Activated naive CD4-positive, alpha-beta T cell treated with anti-CD3 and anti-CD28 coated beads, Interleukin-2, amount 10 ng/mL, durations not matched to agents 7 days and 5 days (primary cell): Measurements from ENCODE around the gene BMPR2.

Experiments used
- CTCF ChIA-PET: fragments of 350-600 bp; sonication (Branson Sonifier 250); formaldehyde crosslinking; loops from one replicate; lab custom pipeline; 2021; ENCODE audit warnings: antibody characterized with exemption; lab: Charles Lee
- DNase-seq: peaks from one replicate; pipeline ENCODE4 v3.0.0-alpha.2; 2020
- H3K27ac Mint-ChIP-seq: one replicate; pipeline ENCODE4 v1.8.0; 2021; ENCODE audit warnings: mild to moderate bottlenecking, moderate library complexity, mixed read lengths
- H3K27me3 Mint-ChIP-seq: one replicate; pipeline ENCODE4 v1.8.0; 2021; ENCODE audit warnings: mild to moderate bottlenecking, mixed read lengths
- H3K36me3 Mint-ChIP-seq: one replicate; pipeline ENCODE4 v1.8.0; 2021; ENCODE audit warnings: mixed read lengths
- H3K4me1 Mint-ChIP-seq: one replicate; pipeline ENCODE4 v1.8.0; 2021; ENCODE audit warnings: mixed read lengths
- H3K4me3 Mint-ChIP-seq: one replicate; pipeline ENCODE4 v1.8.0; 2021; ENCODE audit warnings: mild to moderate bottlenecking, moderate library complexity, mixed read lengths
- H3K9me3 Mint-ChIP-seq: one replicate; pipeline ENCODE4 v1.8.0; 2021; ENCODE audit warnings: mixed read lengths

The BMPR2 gene

DNA sequence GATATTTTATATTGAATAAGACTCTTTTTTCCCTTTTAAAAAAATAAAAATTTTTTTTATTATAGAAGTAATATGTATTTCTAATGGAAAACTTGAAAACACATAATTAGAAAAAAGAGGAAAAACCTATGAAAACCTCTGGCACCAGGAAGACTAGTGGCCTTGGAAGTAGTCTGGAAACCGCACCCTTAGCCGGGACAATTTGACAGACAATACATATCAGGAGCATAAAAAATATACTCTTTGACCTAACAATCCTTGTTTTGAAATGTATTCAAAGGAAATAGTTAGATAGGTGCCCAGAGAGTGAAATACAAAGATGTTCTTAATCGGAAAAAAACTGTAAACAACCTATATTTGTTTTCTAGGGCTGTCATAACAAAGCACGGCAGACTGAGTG, 223.8 kb downstream of the BMPR2 start:
- no peaks in the 10 kb centered on the region for H3K4me1 Mint-ChIP-seq
- DNase-seq: no peak
- H3K4me3 Mint-ChIP-seq: no peak overlapping the region
- no peaks in the 10 kb centered on the region for H3K36me3 Mint-ChIP-seq
- H3K9me3 Mint-ChIP-seq: no peaks in the 10 kb centered on the region
- no peaks in the 10 kb centered on the region for H3K27me3 Mint-ChIP-seq
- no peak overlapping the region for H3K27ac Mint-ChIP-seq
- CTCF ChIA-PET: no interaction called here

DNA sequence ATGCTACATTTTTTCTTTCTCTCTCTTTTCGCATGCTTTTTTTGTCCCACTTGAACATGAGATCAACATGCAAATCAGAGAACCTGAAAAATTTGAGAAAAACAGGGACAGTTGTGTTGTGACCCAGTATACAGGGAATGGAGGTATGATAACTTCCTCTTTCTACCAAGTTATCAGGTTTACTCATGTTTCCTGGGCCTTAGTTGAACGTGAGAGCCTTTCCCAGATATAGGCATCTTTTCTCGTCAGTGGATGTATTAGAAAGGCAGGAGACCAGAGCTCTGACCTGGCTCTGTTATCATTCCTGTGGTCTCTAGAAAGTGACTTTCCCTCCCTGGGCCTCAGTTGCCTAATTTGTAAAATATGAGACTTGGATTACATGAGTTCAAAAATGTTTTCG, 228.6 kb downstream of the BMPR2 start:
- no peaks in the 10 kb centered on the region for H3K36me3 Mint-ChIP-seq
- no peak overlapping the region for H3K4me3 Mint-ChIP-seq
- no peaks in the 10 kb centered on the region for H3K27me3 Mint-ChIP-seq
- H3K27ac Mint-ChIP-seq: no peak overlapping the region
- no peak for DNase-seq
- peaks cover 1% of the 10 kb centered on the region for H3K9me3 Mint-ChIP-seq
- no peaks in the 10 kb centered on the region for H3K4me1 Mint-ChIP-seq
- CTCF ChIA-PET: no interaction called here

DNA sequence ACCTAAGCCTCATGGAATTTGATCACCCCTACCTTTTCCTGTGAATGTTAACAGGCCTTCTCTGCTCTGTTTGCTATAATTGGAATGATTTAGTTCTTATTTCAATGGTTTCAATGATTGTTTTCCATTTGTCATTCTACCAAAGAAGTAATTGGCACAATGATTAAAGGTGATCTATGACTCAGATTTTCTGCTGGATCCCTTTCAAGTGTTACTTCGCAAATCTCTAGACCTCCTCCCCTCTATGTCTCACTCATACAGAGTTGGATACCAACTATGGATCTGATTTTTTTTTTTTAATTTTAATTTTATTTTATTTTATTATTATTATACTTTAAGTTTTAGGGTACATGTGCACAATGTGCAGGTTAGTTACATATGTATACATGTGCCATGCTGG, 229.0 kb downstream of the BMPR2 start:
- no peak for DNase-seq
- CTCF ChIA-PET: no interaction called here
- no peaks in the 10 kb centered on the region for H3K27me3 Mint-ChIP-seq
- H3K36me3 Mint-ChIP-seq: no peaks in the 10 kb centered on the region
- H3K4me3 Mint-ChIP-seq: no peak overlapping the region
- H3K4me1 Mint-ChIP-seq: no peaks in the 10 kb centered on the region
- peaks cover 1% of the 10 kb centered on the region for H3K9me3 Mint-ChIP-seq
- H3K27ac Mint-ChIP-seq: no peak overlapping the region

DNA sequence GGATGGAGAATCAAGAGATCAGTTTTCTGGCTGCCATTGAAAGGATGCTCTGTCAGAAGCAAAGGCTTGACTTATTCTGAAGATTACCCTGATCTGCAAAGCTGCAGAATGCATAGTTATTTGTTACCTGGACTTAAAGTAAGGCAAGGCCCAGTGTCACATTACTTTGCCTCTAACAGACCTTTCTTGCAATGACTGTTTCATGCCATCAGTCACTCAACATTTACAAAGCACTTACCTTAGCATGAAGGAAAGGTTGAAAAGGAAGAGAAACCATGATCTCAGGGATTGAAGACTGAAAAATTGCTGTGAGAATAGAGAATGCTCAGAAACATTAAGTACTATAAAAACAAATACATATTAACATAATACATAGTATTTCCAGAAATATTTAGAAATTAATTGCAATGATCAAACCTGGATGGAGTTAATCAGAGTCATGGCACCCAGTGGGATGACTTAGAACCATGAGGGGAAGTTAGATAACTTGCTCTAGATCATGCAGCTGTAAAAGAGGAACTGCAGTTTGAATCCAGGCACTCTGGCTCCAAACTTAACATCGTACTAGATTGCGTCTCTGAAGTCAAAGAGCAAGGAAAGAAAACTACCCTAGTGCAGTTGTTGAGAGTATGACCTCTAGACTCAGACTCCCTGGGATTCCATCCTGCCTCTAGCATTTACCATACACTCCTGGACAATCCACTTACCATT, 232.2 kb downstream of the BMPR2 start:
- H3K27ac Mint-ChIP-seq: no peak overlapping the region
- no peak for DNase-seq
- no peak overlapping the region for H3K4me3 Mint-ChIP-seq
- H3K4me1 Mint-ChIP-seq: no peaks in the 10 kb centered on the region
- no peaks in the 10 kb centered on the region for H3K36me3 Mint-ChIP-seq
- no peaks in the 10 kb centered on the region for H3K27me3 Mint-ChIP-seq
- CTCF ChIA-PET: no interaction called here
- peaks cover 1% of the 10 kb centered on the region for H3K9me3 Mint-ChIP-seq

DNA sequence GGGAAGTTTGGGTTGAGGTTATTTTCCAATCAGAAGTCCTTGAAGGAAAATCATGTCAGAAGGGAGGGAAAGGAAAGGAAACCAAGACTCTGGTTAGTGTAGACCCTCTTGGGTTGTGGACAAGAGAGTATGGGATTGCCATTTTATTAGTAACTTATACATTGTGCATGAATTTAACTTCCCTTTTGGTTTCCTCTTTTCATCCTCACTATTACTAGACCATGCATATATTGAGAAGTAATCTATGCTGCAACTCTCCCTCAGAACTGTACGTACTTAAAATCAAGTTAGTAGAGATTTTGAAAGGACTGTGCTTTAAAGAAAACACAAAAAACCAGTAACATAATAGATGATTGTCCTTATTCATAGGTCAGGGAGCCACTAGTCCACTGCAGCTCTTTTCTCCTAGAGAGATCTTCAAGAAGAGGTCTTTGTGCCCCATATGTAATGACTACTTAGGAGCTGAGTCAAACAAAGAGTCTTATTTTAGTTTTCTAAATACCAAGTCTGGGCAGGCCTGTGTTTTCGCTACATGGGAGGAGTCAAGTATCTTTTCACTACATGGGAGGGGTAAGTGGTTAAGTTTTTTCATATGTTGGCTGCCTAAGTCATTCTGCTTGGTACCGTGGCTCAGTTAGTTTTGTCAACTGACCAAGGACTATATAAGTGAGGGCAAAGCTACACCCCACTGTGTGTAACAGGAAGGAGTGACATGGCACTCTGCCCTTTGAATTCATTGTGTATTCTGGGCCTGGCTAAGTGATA, 233.4 kb downstream of the BMPR2 start:
- H3K4me1 Mint-ChIP-seq: no peaks in the 10 kb centered on the region
- peaks cover 1% of the 10 kb centered on the region for H3K9me3 Mint-ChIP-seq
- no peak overlapping the region for H3K27ac Mint-ChIP-seq
- CTCF ChIA-PET: interaction anchor here (1.7 kb wide), 1 partner anchor 21 kb away, joined by 4 read pairs; no protein-coding TSS in a partner anchor
- no peaks in the 10 kb centered on the region for H3K27me3 Mint-ChIP-seq
- no peak overlapping the region for H3K4me3 Mint-ChIP-seq
- no peak for DNase-seq
- no peaks in the 10 kb centered on the region for H3K36me3 Mint-ChIP-seq

DNA sequence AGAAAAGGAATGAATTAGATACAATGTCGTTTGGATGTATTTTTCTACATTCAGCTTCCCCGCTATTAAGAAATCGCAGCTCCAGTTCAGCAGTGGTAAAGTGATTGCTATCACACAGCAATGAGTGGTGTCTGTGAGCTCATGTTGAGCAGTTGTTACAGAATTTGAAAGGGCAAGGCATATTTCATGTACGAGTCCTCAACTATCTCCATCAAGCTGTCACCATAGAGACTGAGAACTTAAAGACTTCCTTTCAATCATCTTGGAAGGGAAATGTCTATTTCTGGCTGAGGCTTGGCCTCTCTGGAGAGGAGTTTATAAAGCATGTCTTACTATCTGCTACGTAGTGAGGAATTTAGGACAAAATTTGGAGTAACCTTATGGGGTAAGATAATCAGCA, 234.3 kb downstream of the BMPR2 start:
- Mint-ChIP-seq H3K4me1 (no peaks in the 10 kb centered on the region), H3K27ac (no peak overlapping the region), H3K9me3 (peaks cover 1% of the 10 kb centered on the region), H3K27me3 (no peaks in the 10 kb centered on the region), H3K36me3 (no peaks in the 10 kb centered on the region), H3K4me3 (no peak overlapping the region)
- CTCF ChIA-PET: interaction anchor here (1.7 kb wide), 1 partner anchor 22 kb away, joined by 4 read pairs; no protein-coding TSS in a partner anchor
- DNase-seq: no peak

DNA sequence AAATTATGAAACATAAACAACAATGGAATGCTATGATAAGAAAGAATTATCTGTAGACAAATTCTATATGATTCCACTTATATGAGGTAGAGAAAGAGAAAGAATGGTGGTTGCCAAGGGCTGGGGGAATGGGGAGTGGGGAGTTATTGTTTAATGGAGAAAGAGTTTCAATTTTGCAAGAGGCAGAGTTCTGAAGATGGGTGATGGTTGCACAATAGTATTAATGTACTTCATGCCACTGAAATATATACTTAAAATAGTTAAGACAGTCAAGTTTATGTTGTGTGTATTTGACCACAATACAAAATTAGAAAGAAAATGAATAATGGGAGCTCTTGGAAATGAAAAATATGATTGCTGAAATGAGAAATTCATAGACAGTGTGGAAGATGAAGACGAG, 236.0 kb downstream of the BMPR2 start:
- no peaks in the 10 kb centered on the region for H3K27me3 Mint-ChIP-seq
- CTCF ChIA-PET: no interaction called here
- H3K9me3 Mint-ChIP-seq: peaks cover 1% of the 10 kb centered on the region
- H3K36me3 Mint-ChIP-seq: no peaks in the 10 kb centered on the region
- no peak for DNase-seq
- H3K4me1 Mint-ChIP-seq: no peaks in the 10 kb centered on the region
- no peak overlapping the region for H3K27ac Mint-ChIP-seq
- H3K4me3 Mint-ChIP-seq: no peak overlapping the region

DNA sequence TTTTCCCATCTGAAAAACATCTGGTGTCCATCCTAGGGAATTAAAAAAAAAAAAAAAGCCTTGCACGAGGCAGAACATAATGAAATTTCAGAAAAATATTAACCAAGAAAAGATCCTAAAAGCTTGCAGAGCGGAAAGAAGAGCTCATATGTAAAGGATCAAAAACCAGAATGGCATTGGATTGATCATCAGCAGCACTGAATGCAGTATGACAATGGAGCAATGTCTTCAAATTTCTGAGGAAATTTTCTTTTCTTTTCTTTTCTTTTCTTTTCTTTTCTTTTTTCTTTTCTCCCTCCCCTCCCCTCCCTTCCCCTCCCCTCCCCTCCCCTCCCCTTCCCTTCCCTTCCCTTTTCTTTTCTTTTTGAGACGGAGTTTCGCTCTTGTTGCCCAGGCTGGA, 237.4 kb downstream of the BMPR2 start:
- no peaks in the 10 kb centered on the region for H3K36me3 Mint-ChIP-seq
- H3K27ac Mint-ChIP-seq: no peak overlapping the region
- no peak overlapping the region for H3K4me3 Mint-ChIP-seq
- no peak for DNase-seq
- no peaks in the 10 kb centered on the region for H3K9me3 Mint-ChIP-seq
- no peaks in the 10 kb centered on the region for H3K4me1 Mint-ChIP-seq
- CTCF ChIA-PET: no interaction called here
- H3K27me3 Mint-ChIP-seq: no peaks in the 10 kb centered on the region
